Measurements from ENCODE around the gene MAPRE2.
"Not testable (repeated sequence)": the region's sequence is repeated elsewhere in the genome, so short reads cannot be mapped to it uniquely, and the experiment has no call there.

The MAPRE2 gene

DNA sequence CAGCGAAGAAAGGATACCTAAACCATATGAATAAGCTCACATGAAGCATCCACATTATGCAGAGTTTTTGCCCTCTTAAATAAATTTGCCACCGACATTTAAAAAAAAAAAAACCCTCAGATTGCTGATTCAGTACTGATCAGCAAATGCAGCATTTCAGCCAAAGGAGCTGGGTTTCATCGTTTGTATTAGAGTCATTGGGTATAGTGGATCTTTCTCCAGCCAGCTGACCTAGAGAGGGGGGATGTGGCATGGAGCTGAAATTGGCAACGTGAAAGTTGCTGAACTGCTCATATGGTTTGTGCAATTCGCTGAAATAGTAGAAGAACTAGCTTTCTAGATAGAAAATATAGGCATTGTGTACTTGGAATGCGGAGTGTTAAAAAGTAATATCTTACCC lies 126.1 kb downstream of the MAPRE2 start:
- TF ChIP-seq EZH2phosphoT487 (IDR thresholded peaks at IDR 0.05; ENCODE audit: low read length) (no peak), EZH2 (optimal IDR thresholded peaks at IDR 0.05; ENCODE audit: low read depth, low read length) (no peak)
- TF ChIP-seq, protein P1, sequence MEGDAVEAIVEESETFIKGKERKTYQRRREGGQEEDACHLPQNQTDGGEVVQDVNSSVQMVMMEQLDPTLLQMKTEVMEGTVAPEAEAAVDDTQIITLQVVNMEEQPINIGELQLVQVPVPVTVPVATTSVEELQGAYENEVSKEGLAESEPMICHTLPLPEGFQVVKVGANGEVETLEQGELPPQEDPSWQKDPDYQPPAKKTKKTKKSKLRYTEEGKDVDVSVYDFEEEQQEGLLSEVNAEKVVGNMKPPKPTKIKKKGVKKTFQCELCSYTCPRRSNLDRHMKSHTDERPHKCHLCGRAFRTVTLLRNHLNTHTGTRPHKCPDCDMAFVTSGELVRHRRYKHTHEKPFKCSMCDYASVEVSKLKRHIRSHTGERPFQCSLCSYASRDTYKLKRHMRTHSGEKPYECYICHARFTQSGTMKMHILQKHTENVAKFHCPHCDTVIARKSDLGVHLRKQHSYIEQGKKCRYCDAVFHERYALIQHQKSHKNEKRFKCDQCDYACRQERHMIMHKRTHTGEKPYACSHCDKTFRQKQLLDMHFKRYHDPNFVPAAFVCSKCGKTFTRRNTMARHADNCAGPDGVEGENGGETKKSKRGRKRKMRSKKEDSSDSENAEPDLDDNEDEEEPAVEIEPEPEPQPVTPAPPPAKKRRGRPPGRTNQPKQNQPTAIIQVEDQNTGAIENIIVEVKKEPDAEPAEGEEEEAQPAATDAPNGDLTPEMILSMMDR (IDR thresholded peaks at IDR 0.05; ENCODE audit: low read length) = no peak
- no peak overlapping the region for H3K9ac ChIP-seq (ENCODE audit: low read length)
- no peak for DNase-seq

DNA sequence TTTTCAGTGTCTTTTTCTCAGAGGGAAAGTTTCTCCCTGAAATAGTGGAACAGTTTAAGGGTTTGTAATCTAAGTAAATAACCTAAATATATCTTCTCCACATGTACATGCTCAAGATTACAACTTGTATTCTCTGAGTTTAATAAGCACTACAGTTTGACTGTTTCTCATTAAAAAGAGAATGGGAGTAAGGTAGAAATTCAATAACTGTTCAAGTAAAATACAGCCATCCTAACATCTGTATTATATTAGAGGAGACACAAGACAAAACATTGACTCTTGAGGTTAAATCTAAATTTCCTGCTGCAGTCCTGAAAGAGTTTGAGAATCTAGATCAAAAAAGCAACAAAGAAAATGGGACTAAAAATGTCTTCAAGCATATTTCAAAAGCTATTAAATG lies 126.6 kb downstream of the MAPRE2 start:
- Histone ChIP-seq H4K20me1 (ENCODE audit: insufficient read depth, low read length) (no peaks in the 10 kb centered on the region), H3K79me2 (ENCODE audit: low read length) (no peaks in the 10 kb centered on the region), H3K4me1 (ENCODE audit: low read length) (no peaks in the 10 kb centered on the region), H3K27ac (ENCODE audit: low read length) (no peak overlapping the region), H3F3A (ENCODE audit: insufficient read depth, low read length) (no peaks in the 10 kb centered on the region), H3K4me3 (ENCODE audit: low read length) (no peak overlapping the region), H2AFZ (ENCODE audit: low read length) (no peak overlapping the region), H3K4me2 (ENCODE audit: low read depth, low read length) (no peak overlapping the region), H3K9me2 (replicated peaks; ENCODE audit: insufficient read depth, low read length) (no peaks in the 10 kb centered on the region), H3K9ac (ENCODE audit: low read length) (no peak overlapping the region), H3K36me3 (replicated peaks; ENCODE audit: insufficient read depth, low read length) (no peaks in the 10 kb centered on the region), H3K27me3 (replicated peaks; ENCODE audit: insufficient read depth, low read length) (no peaks in the 10 kb centered on the region), H3K9me3 (replicated peaks; ENCODE audit: insufficient read depth, low read length) (no peaks in the 10 kb centered on the region)
- no peak for TF ChIP-seq EZH2phosphoT487 (IDR thresholded peaks at IDR 0.05; ENCODE audit: low read length)
- TF ChIP-seq, protein P1 (IDR thresholded peaks at IDR 0.05; ENCODE audit: low read length) = no peak
- no peak for TF ChIP-seq EZH2 (optimal IDR thresholded peaks at IDR 0.05; ENCODE audit: low read depth, low read length)
- no peak for DNase-seq

More for the DNA sequence above, 126.1 kb downstream of the MAPRE2 start:
- Histone ChIP-seq H3K27me3 (replicated peaks; ENCODE audit: insufficient read depth, low read length) (no peaks in the 10 kb centered on the region), H3K79me2 (ENCODE audit: low read length) (no peaks in the 10 kb centered on the region), H3K4me1 (ENCODE audit: low read length) (no peaks in the 10 kb centered on the region), H4K20me1 (ENCODE audit: insufficient read depth, low read length) (no peaks in the 10 kb centered on the region), H3K4me2 (ENCODE audit: low read depth, low read length) (no peak overlapping the region), H3K36me3 (replicated peaks; ENCODE audit: insufficient read depth, low read length) (no peaks in the 10 kb centered on the region), H3K27ac (ENCODE audit: low read length) (no peak overlapping the region), H3K9me3 (replicated peaks; ENCODE audit: insufficient read depth, low read length) (no peaks in the 10 kb centered on the region), H2AFZ (ENCODE audit: low read length) (no peak overlapping the region), H3K4me3 (ENCODE audit: low read length) (no peak overlapping the region), H3K9me2 (replicated peaks; ENCODE audit: insufficient read depth, low read length) (no peaks in the 10 kb centered on the region), H3F3A (ENCODE audit: insufficient read depth, low read length) (no peaks in the 10 kb centered on the region)

DNA sequence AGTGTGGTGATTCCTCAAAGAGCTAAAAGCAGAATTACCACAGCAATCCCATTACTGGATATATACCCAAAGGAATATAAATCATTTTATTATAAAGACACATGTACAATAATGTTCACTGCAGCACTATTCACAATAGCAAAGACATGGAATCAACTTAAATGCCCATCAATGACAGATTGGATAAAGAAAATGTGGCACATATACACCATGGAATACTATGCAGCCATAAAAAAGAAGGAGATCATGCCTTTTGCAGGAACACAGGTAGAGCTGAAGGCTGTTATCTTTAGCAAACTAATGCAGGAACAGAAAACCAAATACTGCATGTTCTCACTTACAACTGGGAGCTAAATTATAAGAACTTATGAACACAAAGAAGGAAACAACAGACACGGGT lies 129.1 kb downstream of the MAPRE2 start:
- not testable (repeated sequence) for H3K9ac ChIP-seq (ENCODE audit: low read length); H2AFZ ChIP-seq (ENCODE audit: low read length); H3F3A ChIP-seq (ENCODE audit: insufficient read depth, low read length); H3K27ac ChIP-seq (ENCODE audit: low read length); H3K27me3 ChIP-seq (replicated peaks; ENCODE audit: insufficient read depth, low read length); H3K4me2 ChIP-seq (ENCODE audit: low read depth, low read length); H3K9me3 ChIP-seq (replicated peaks; ENCODE audit: insufficient read depth, low read length); DNase-seq; H3K4me3 ChIP-seq (ENCODE audit: low read length); H3K79me2 ChIP-seq (ENCODE audit: low read length); H3K36me3 ChIP-seq (replicated peaks; ENCODE audit: insufficient read depth, low read length); H3K9me2 ChIP-seq (replicated peaks; ENCODE audit: insufficient read depth, low read length); H4K20me1 ChIP-seq (ENCODE audit: insufficient read depth, low read length)
- peaks cover 14% of the 10 kb centered on the region for H3K4me1 ChIP-seq (ENCODE audit: low read length)

DNA sequence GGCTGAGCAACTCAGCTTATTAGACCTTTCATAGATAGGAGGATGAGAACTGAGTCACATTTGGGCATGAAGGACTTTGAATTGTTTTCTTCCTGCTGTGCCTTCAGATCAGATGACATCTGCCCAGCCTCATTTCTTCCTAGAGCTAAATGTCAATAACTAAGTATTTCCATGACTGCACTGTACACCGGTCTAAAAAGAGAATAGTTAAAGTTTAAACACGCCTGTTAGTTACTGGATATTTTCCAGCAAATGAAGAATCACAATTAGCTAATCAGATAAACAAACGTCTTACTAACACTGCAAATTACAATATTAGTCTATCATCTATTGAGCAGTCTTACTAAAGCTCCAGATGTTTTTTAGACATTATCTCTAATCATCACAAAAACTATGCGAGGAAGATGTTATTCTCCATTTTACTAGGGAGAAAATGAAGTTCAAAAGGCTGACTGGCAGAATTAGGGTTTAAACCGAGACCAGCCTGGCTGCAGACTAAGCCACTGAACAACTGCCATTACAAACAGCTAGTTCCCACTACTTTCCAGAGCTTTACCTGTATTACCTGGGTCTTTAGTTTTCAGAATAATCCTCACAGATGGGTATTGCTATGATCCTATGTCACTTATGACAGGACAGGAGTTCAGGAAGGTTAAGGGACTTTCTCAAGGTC lies 130.2 kb downstream of the MAPRE2 start:
- no peaks in the 10 kb centered on the region for H3K27me3 ChIP-seq (replicated peaks; ENCODE audit: insufficient read depth, low read length)
- H3K27ac ChIP-seq (ENCODE audit: low read length) = no peak overlapping the region
- no peak for DNase-seq
- no peaks in the 10 kb centered on the region for H4K20me1 ChIP-seq (ENCODE audit: insufficient read depth, low read length)
- no peaks in the 10 kb centered on the region for H3K36me3 ChIP-seq (replicated peaks; ENCODE audit: insufficient read depth, low read length)
- H3K79me2 ChIP-seq (ENCODE audit: low read length) = no peaks in the 10 kb centered on the region
- H3K9me3 ChIP-seq (replicated peaks; ENCODE audit: insufficient read depth, low read length) = no peaks in the 10 kb centered on the region
- TF ChIP-seq EZH2phosphoT487 (IDR thresholded peaks at IDR 0.05; ENCODE audit: low read length) = no peak
- no peak for TF ChIP-seq EZH2 (optimal IDR thresholded peaks at IDR 0.05; ENCODE audit: low read depth, low read length)
- TF ChIP-seq, protein P1 (IDR thresholded peaks at IDR 0.05; ENCODE audit: low read length) = no peak
- H3K4me3 ChIP-seq (ENCODE audit: low read length) = no peak overlapping the region
- H3K4me1 ChIP-seq (ENCODE audit: low read length) = peaks cover 14% of the 10 kb centered on the region
- H3K4me2 ChIP-seq (ENCODE audit: low read depth, low read length) = no peak overlapping the region
- no peak overlapping the region for H3K9ac ChIP-seq (ENCODE audit: low read length)
- H2AFZ ChIP-seq (ENCODE audit: low read length) = no peak overlapping the region
- H3F3A ChIP-seq (ENCODE audit: insufficient read depth, low read length) = peaks cover 8% of the 10 kb centered on the region; the same call in 1 of the 2 replicates
- no peaks in the 10 kb centered on the region for H3K9me2 ChIP-seq (replicated peaks; ENCODE audit: insufficient read depth, low read length)
